Activated CD8-positive, alpha-beta memory T cell treated with anti-CD3 and anti-CD28 coated beads, Interleukin-2, amount 50 U/mL, for 1 hour (primary cell): ENCODE data around the gene KRTAP10-7.
"Not testable (repeated sequence)": the region's sequence is repeated elsewhere in the genome, so short reads cannot be mapped to it uniquely, and the experiment has no call there.

Experiments
- DNase-seq: peaks from one replicate; pipeline ENCODE4 v3.0.0-alpha.2; 2020; ENCODE audit errors: extremely low read depth

The KRTAP10-7 gene

DNA sequence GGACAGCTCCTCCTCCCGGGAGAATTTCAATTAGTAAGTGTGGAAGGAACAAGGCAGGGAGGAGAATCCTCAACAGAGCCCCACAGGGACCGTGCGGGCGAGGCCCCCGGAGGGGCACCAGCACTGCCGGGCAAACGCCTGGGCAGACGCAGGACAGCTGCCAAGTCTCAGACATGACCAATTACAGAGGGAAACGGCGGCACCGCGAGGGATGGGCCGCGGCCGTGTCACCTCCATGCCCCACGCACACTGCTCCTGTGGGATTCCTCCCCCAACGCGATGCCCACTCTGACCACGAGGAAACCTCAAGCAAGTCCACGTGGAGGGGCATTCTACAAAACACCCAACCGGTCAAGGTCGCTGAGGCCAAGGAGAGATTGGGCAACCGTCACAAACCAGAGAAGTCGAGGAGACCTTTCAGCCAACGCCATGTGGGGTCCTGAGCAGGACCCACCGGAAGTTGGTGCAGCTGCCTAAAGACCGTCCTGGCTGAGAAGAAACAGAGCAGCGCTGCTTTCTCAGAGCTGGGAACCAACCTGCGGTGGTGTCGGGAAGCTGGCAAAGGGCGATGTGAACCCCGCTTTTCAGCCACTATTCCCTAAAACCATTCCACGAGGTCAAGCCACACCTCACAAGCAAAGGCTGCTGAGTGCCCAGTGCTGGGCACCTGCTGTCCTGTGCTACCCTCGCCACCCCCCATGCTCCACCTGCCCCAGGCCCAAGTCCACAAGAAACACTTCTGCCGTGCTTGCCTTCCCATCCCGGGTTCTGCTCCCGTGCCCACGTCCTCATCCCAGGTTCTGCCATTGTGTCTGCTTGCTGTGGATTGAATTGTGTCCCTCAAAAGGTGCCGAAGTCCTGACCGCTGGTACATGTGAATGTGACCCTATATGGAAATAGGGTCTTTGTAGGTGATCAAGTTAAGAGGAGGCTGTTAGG, 28.3 kb upstream of the KRTAP10-7 start:
- DNase-seq = no peak

DNA sequence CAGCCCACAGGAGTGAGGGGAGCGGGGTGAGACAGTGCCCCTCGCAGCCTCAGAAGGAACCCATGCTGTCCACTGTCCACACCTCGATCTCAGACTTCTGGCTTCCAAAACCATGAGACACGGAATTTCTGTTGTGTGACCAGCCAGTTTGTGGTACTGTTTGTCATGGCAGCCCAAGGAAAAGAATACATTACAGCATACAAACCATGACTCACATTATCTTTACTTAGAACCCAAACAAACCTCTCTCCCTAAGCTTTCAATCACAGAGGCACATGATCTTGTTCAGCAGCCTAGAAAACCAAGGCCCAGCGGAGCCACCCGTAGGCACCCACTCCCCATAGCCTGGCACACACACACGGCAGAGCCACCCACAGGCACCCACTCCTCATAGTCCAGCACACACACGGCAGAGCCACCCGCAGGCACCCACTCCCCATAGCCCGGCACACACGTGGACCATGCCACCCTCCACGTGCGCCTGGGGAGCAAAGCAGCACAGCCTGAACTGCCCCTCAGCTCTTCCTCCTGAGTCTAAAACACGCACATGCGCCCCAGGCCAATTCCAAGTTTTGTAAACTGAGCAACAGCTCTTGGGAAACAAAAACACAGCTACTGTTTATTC, 27.3 kb upstream of the KRTAP10-7 start:
- no peak for DNase-seq

GRCh38 chr21:44573630-44574456, 26.6 kb upstream of the KRTAP10-7 start, which contains the start of gene KRTAP10-4:
KRTAP10-4 (plus strand) TSS chr21:44573729; CDS start chr21:44573759, 30 bp downstream.
- not testable (repeated sequence) for DNase-seq

- DNase-seq = no peak
Observed at GRCh38 chr21:44574457-44575306, 25.7 kb upstream of the KRTAP10-7 start.

GRCh38 chr21:44575307-44576024, 24.9 kb upstream of the KRTAP10-7 start:
- no peak for DNase-seq

- no peak for DNase-seq
Observed at GRCh38 chr21:44576025-44576420, 24.4 kb upstream of the KRTAP10-7 start.

DNA sequence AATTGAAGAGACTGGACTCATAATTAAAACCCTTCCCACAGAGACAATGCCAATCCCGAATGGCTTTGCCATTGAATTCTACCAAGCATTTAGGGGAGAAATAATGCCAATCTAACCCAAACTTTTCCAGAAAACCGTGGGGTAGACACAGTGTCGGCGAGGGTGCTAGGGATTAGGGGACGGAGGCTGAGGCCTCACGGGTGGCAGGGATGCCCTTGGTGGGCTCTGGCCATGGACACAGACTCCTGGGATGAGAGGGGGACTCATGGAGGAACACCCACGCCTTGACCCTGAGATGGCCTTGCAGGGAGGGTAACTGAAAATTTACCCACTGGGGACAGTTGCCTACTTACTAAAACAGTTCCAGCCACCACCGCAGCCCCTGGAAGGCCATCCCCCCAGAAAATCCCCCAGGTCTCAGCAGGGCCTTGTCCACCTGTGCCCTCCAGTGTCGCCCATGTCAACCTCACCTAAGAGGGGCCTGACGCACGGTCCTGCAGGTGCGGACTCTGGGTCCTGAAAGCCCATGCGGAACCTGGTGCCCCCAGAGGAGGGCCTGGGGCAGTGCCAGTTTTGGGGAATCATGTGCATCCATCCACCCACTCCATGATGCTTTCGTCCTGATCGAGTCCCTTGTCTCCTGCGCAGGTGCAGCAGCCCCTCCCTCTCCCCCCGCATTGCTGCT, 21.9 kb upstream of the KRTAP10-7 start:
- no peak for DNase-seq

GRCh38 chr21:44579056-44579832, 21.2 kb upstream of the KRTAP10-7 start:
- no peak for DNase-seq

DNA sequence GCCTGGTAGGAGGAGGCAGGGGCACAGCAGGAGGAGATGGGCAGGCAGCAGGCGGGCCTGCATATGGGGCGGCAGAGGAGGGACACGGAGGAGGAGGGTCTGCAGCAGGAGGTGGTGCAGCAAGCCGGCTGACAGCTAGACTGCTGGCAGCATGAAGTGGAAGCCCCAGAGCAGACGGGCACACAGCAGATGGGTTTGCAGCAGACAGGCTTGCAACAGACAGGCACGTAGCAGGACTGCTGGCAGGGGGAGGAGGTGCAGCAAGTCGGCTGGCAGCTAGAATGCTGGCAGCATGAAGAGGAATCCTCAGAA, 20.6 kb upstream of the KRTAP10-7 start:
- no peak for DNase-seq

- DNase-seq = not testable (repeated sequence)
Observed at GRCh38 chr21:44580231-44580821, 20.1 kb upstream of the KRTAP10-7 start, which contains the start of gene KRTAP10-5. KRTAP10-5 (minus strand) TSS chr21:44580604; CDS start chr21:44580578, 26 bp downstream.

- DNase-seq = no peak
Observed at GRCh38 chr21:44581158-44581557, 19.2 kb upstream of the KRTAP10-7 start.

DNA sequence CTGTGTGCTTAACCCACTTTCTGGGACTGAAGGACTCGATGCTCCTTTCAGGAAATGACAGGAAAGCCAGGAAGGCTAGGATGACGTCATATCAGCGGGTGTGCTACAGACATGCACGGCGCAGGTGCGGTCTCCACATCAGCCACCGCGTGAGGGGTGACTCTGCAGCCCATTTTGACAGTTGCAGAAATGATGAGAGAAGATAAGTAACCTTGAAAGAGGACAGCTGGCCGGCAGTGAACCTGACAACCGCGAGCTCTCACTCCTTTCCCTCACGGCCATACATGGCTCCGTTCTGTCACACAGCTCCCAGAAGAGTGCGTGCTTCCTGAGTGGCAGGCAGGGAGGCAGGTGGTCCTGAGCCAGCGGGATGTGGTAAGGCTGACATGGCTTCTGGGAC, 18.3 kb upstream of the KRTAP10-7 start:
- no peak for DNase-seq

DNA sequence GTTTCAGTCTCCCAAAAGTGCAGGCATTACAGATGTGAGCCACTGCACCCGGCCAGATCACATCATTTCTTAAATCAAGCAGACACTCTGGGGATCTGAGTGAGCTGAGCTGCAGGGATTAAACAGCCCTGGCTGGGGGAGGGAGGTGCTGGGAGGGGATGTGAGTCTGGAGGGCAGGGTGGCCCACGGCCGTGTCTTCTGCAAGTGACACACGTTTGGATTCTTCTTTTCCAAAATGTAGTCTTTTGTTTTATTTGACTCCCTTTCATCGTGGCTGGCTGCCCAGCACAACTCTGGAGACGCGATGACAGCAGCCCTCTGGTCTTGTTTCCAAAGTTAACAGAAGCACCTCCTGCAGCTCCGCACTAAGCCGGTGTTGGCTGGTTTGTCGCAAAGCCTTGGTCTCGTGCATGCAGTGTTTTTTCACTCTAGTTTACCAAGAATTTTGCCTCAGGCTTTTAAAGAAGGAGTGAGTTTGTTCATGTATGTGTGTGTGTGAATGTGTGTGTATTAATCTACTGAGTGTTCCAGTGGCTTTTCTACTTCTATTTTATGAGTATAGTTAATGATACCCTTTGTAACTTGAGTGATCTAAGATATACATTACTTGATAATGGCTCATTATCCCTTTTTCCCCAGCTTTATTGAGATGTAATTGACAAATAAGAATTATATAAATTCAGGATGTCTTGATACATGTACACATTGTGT, 17.2 kb upstream of the KRTAP10-7 start:
- DNase-seq = no peak

DNA sequence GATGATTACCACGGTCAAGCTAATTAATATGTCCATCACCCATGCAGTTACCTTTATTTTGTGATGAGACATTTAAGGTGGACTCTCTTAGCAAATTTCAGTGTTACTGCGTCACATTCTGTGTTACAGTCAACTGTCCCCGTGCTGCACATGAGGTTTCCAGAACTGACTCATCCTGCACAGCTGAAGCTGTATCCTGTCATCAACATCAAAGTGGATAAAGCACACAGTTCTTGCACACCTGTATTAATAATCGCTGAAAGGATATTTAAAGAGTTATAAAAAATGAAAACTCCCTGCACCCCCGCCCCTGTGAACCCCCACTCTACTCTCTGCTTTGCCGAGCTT, 16.6 kb upstream of the KRTAP10-7 start:
- DNase-seq = no peak

GRCh38 chr21:44585892-44586291, 14.5 kb upstream of the KRTAP10-7 start:
- DNase-seq = no peak

GRCh38 chr21:44589094-44589493, 11.3 kb upstream of the KRTAP10-7 start:
- DNase-seq = no peak

GRCh38 chr21:44589586-44590305, 10.7 kb upstream of the KRTAP10-7 start:
- DNase-seq = no peak

DNA sequence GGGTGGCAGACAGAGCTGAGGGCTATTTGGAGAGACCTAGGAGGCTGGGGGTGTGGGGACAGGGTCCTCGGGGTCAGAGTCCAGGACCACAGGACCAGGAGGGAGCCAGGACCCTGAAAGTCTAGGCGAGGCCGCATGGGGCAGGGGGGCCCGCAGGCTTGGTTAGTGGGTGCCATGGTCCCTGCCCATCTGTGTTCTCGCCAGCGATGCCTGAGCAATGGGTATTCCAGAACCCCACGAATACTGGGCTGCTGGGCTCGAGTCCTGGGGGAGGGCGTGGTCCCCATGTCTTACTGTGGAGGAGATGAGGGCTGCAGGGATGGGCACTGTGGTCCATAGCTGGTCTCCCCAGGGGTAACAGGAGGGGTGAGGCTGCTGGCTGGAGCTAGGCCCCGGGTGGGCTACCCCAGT, 10.1 kb upstream of the KRTAP10-7 start:
- no peak for DNase-seq
